SH-SY5Y (cell line): Measurements from ENCODE around the gene LYSMD4.

Experiments used
- GATA2 ChIP-seq: IDR thresholded peaks from 2 replicates; pipeline ENCODE4 v1.6.1; 2011; ENCODE audit warnings: mild to moderate bottlenecking, low read depth, low read length
- GATA3 ChIP-seq: IDR thresholded peaks from 2 replicates; pipeline ENCODE4 v1.6.1; 2011; ENCODE audit warnings: low read depth, mild to moderate bottlenecking, low read length, moderate library complexity

GRCh38 chr15:99718421-99718820, 14.8 kb downstream of the LYSMD4 start:
- TF ChIP-seq GATA2 (no peak), GATA3 (no peak)
